HG02678 (cell line): ENCODE measurements around the gene HMX1.

Experiments used
- ATAC-seq: cut with Tn5 transposase; IDR thresholded peaks from one replicate; pipeline ENCODE4 v1.9.1; 2021; ENCODE audit warnings: mild to moderate bottlenecking, moderate library complexity; ENCODE audit not compliant: unreplicated experiment

HMX1 gene

GRCh38 chr4:8843597-8843996, 28.0 kb downstream of the HMX1 start:
- ATAC-seq, result no peak

- ATAC-seq, result no peak
Measured at GRCh38 chr4:8842614-8843013, 29.0 kb downstream of the HMX1 start.

GRCh38 chr4:8841678-8842268, 29.9 kb downstream of the HMX1 start:
- no peak for ATAC-seq

- ATAC-seq, result no peak
Measured at GRCh38 chr4:8840816-8841455, 30.7 kb downstream of the HMX1 start.

GRCh38 chr4:8840006-8840793, 31.4 kb downstream of the HMX1 start:
- ATAC-seq, result no peak

GRCh38 chr4:8838961-8839431, 32.6 kb downstream of the HMX1 start:
- no peak for ATAC-seq

GRCh38 chr4:8838296-8838960, 33.2 kb downstream of the HMX1 start:
- no peak for ATAC-seq

GRCh38 chr4:8837181-8837841, 34.3 kb downstream of the HMX1 start:
- ATAC-seq, result no peak

GRCh38 chr4:8836664-8837171, 34.9 kb downstream of the HMX1 start:
- ATAC-seq, result no peak

- ATAC-seq, result no peak
Measured at GRCh38 chr4:8835521-8836365, 35.9 kb downstream of the HMX1 start.

- no peak for ATAC-seq
Measured at GRCh38 chr4:8834681-8835220, 36.9 kb downstream of the HMX1 start.

GRCh38 chr4:8832113-8832915, 39.3 kb downstream of the HMX1 start:
- no peak for ATAC-seq

- ATAC-seq, result no peak
Measured at GRCh38 chr4:8831221-8832112, 40.2 kb downstream of the HMX1 start.

GRCh38 chr4:8830611-8831200, 40.9 kb downstream of the HMX1 start:
- ATAC-seq, result no peak

- no peak for ATAC-seq
Measured at GRCh38 chr4:8830056-8830455, 41.6 kb downstream of the HMX1 start.

GRCh38 chr4:8829584-8829983, 42.1 kb downstream of the HMX1 start:
- ATAC-seq, result no peak

GRCh38 chr4:8828869-8829268, 42.8 kb downstream of the HMX1 start:
- no peak for ATAC-seq
